H1 (cell line): ENCODE measurements around the gene PLEKHM3. TPM values are rescaled to one million over a fixed set of nuclear protein-coding genes. Genes with fewer than 3 reads are reported as not detected.

Experiments used
- CTCF ChIA-PET: fragments of 300-600 bp; sonication (Branson Sonifier 250); formaldehyde crosslinking; loops from one replicate; lab custom pipeline; 2021; ENCODE audit not compliant: partially characterized antibody; lab: Charles Lee
- POLR2A ChIA-PET: fragments of 300-600 bp; sonication (Branson Sonifier 250); formaldehyde crosslinking; loops from one replicate; lab custom pipeline; 2021; ENCODE audit warnings: inconsistent platforms; ENCODE audit not compliant: partially characterized antibody; lab: Charles Lee
- DNase-seq, 2 experiments: peaks; one replicate each; pipeline versions ENCODE4 v3.0.0 to v3.0.0-alpha.2; 2010 to 2022; ENCODE audit warnings: low spot score in 2 of 2, low read depth in 1 of 2, mixed read lengths in 1 of 2
- FAIRE-seq: peaks from 2 replicates; lab custom pipeline; 2011; peaks lifted over from hg19 to GRCh38; lab: Jason Lieb, UNC
- H2AFZ ChIP-seq: 2 replicates; pipeline ENCODE4 v1.8.1; 2012; ENCODE audit warnings: low read length, inconsistent platforms
- H2AK5ac ChIP-seq: 2 replicates; pipeline ENCODE4 v1.6.1; 2013; ENCODE audit warnings: low read depth, low read length
- H2BK120ac ChIP-seq: replicated peaks from 2 replicates; pipeline ENCODE3; 2013; ENCODE audit warnings: low read depth, low read length, inconsistent platforms
- H2BK12ac ChIP-seq: 2 replicates; pipeline ENCODE4 v1.6.1; 2013; ENCODE audit warnings: low read depth, low read length
- H2BK15ac ChIP-seq: 2 replicates; pipeline ENCODE4 v1.6.1; 2013; ENCODE audit warnings: low read length
- H2BK20ac ChIP-seq: 2 replicates; pipeline ENCODE4 v1.6.1; 2013; ENCODE audit warnings: low read length
- H2BK5ac ChIP-seq: 2 replicates; pipeline ENCODE4 v1.6.1; 2013; ENCODE audit warnings: low read depth, low read length
- H3K14ac ChIP-seq: 2 replicates; pipeline ENCODE4 v1.6.1; 2013; ENCODE audit warnings: inconsistent platforms; ENCODE audit not compliant: insufficient read length
- H3K18ac ChIP-seq: 2 replicates; pipeline ENCODE4 v1.6.1; 2013; ENCODE audit warnings: low read length; ENCODE audit errors: extremely low read depth
- H3K23ac ChIP-seq: 2 replicates; pipeline ENCODE4 v1.6.1; 2013; ENCODE audit warnings: inconsistent platforms; ENCODE audit not compliant: insufficient read length
- H3K23me2 ChIP-seq: 2 replicates; pipeline ENCODE4 v1.6.1; 2013; ENCODE audit warnings: low read depth, low read length
- H3K27ac ChIP-seq: 2 replicates; pipeline ENCODE4 v1.6.1; 2011; ENCODE audit warnings: low read depth, low read length, inconsistent platforms
- H3K27me3 ChIP-seq, 4 experiments: replicated peaks in 1 of 4; 1 replicate in 1 of 4; 2 replicates in 3 of 4; pipeline versions ENCODE4 v1.6.1 to v1.8.1; 2011 to 2013; ENCODE audit warnings: low read length in 3 of 4, mild to moderate bottlenecking in 3 of 4, inconsistent platforms in 2 of 4, mixed read lengths in 2 of 4, moderate library complexity in 1 of 4; ENCODE audit not compliant: control insufficient read depth in 3 of 4, insufficient read depth in 3 of 4; ENCODE audit errors: extremely low read depth in 1 of 4
- H3K36me3 ChIP-seq, 4 experiments: 2 replicates each; pipeline versions ENCODE4 v1.6.1 to v1.8.1; 2011 to 2013; ENCODE audit warnings: mild to moderate bottlenecking in 4 of 4, low read length in 3 of 4, moderate library complexity in 2 of 4, control low read depth in 1 of 4, inconsistent platforms in 1 of 4; ENCODE audit not compliant: insufficient read depth in 4 of 4, control insufficient read depth in 2 of 4
- H3K4ac ChIP-seq: replicated peaks from 2 replicates; pipeline ENCODE3; 2013; ENCODE audit warnings: low read length, low read depth, mixed read lengths, inconsistent platforms; ENCODE audit not compliant: insufficient read length
- H3K4me1 ChIP-seq, 4 experiments: replicated peaks in 1 of 4; 1 replicate in 1 of 4; 2 replicates in 3 of 4; pipeline versions ENCODE4 v1.6.1 to v1.8.1; 2011 to 2013; ENCODE audit warnings: low read length in 3 of 4, inconsistent platforms in 2 of 4, mixed read lengths in 1 of 4; ENCODE audit not compliant: insufficient read depth in 4 of 4, control insufficient read depth in 3 of 4
- H3K4me2 ChIP-seq, 2 experiments: 2 replicates each; pipeline versions ENCODE4 v1.6.1 to v1.8.1; 2011 to 2013; ENCODE audit warnings: low read depth in 2 of 2, low read length in 2 of 2, control low read depth in 1 of 2, inconsistent platforms in 1 of 2, mild to moderate bottlenecking in 1 of 2; ENCODE audit not compliant: insufficient read depth in 1 of 2
- H3K4me3 ChIP-seq, 4 experiments: fragments of 200-600, 300-600 bp in 1 of 4; sonication (generic), shearing (Covaris generic), sonication (Bioruptor Twin) in 1 of 4; 2 replicates each; pipeline versions ENCODE4 v1.5.1 to v1.8.1; 2011 to 2016; ENCODE audit warnings: low read length in 4 of 4, low read depth in 3 of 4, control low read depth in 2 of 4, inconsistent platforms in 2 of 4, mild to moderate bottlenecking in 2 of 4, mixed read lengths in 1 of 4, moderate library complexity in 1 of 4; ENCODE audit not compliant: insufficient read depth in 2 of 4; ENCODE audit errors: extremely low read depth in 1 of 4
- H3K56ac ChIP-seq: replicated peaks from 2 replicates; pipeline ENCODE3; 2013; ENCODE audit warnings: low read depth, mild to moderate bottlenecking, mixed read lengths, low read length, inconsistent platforms; ENCODE audit not compliant: insufficient read length
- H3K79me1 ChIP-seq: 2 replicates; pipeline ENCODE4 v1.6.1; 2013; ENCODE audit warnings: low read depth, low read length, control low read depth
- H3K79me2 ChIP-seq, 2 experiments: 2 replicates each; pipeline versions ENCODE4 v1.6.1 to v1.8.1; 2012 to 2013; ENCODE audit warnings: low read length in 2 of 2, mild to moderate bottlenecking in 2 of 2, inconsistent platforms in 1 of 2; ENCODE audit not compliant: insufficient read depth in 2 of 2, control insufficient read depth in 1 of 2
- H3K9ac ChIP-seq, 4 experiments: replicated peaks in 1 of 4; 1 replicate in 1 of 4; 2 replicates in 3 of 4; pipeline versions ENCODE4 v1.6.1 to v1.8.1; 2011 to 2013; ENCODE audit warnings: low read depth in 3 of 4, low read length in 3 of 4, control low read depth in 2 of 4, mild to moderate bottlenecking in 2 of 4, moderate library complexity in 2 of 4, inconsistent platforms in 1 of 4; ENCODE audit errors: extremely low read depth in 1 of 4
- H3K9me3 ChIP-seq, 2 experiments: 2 replicates each; pipeline versions ENCODE4 v1.6.1 to v1.8.1; 2012 to 2013; ENCODE audit warnings: mild to moderate bottlenecking in 2 of 2, moderate library complexity in 2 of 2, control low read depth in 1 of 2, inconsistent platforms in 1 of 2, low read depth in 1 of 2, low read length in 1 of 2, mixed read lengths in 1 of 2; ENCODE audit not compliant: insufficient read depth in 2 of 2
- H4K20me1 ChIP-seq, 2 experiments: replicated peaks in 1 of 2; 2 replicates each; pipeline versions ENCODE3 to v1.8.1; 2011 to 2013; ENCODE audit warnings: inconsistent platforms in 2 of 2, low read length in 2 of 2, mild to moderate bottlenecking in 1 of 2; ENCODE audit not compliant: insufficient read depth in 2 of 2, control insufficient read depth in 1 of 2
- H4K5ac ChIP-seq: 2 replicates; pipeline ENCODE4 v1.6.1; 2013; ENCODE audit warnings: low read length, low read depth, mixed read lengths, inconsistent platforms; ENCODE audit not compliant: insufficient read length
- H4K8ac ChIP-seq: 2 replicates; pipeline ENCODE4 v1.8.0; 2013; ENCODE audit warnings: mild to moderate bottlenecking, moderate library complexity, low read length, inconsistent platforms; ENCODE audit not compliant: insufficient read depth; ENCODE audit errors: extremely low read depth
- H4K91ac ChIP-seq: replicated peaks from 2 replicates; pipeline ENCODE3; 2013; ENCODE audit warnings: low read length, mixed read lengths, inconsistent platforms; ENCODE audit not compliant: insufficient read length
- ASH2L ChIP-seq: fragments of 200-600, 300-600 bp; sonication (generic); IDR thresholded peaks from one replicate; pipeline ENCODE4 v1.7.1; 2017; ENCODE audit warnings: low read length
- CBX8 ChIP-seq: fragments of 300-800, 300-1000 bp; sonication (generic); IDR thresholded peaks from 2 replicates; pipeline ENCODE4 v1.7.1; 2016; ENCODE audit warnings: low read depth, low read length, borderline replicate concordance
- HDAC2 ChIP-seq, 2 experiments: fragments of 300-600 bp in 1 of 2; sonication (generic) in 1 of 2; IDR thresholded peaks; 2 replicates each; pipeline ENCODE4 v1.6.1; 2011 to 2012; ENCODE audit warnings: low read depth in 2 of 2, low read length in 2 of 2, mild to moderate bottlenecking in 2 of 2, moderate library complexity in 2 of 2, borderline replicate concordance in 1 of 2, inconsistent platforms in 1 of 2
- MAFK ChIP-seq: IDR thresholded peaks from 2 replicates; pipeline ENCODE4 v1.6.1; 2012; ENCODE audit warnings: low read depth, mild to moderate bottlenecking, improper control_type of control experiment, low read length
- POU5F1 ChIP-seq: IDR thresholded peaks from 2 replicates; pipeline ENCODE4 v1.6.1; 2011; ENCODE audit warnings: low read depth, mild to moderate bottlenecking, low read length, moderate library complexity
- RAD21 ChIP-seq, 2 experiments: IDR thresholded peaks in 1 of 2; conservative IDR thresholded peaks in 1 of 2; 2 replicates each; pipeline ENCODE4 v1.6.1; 2011; ENCODE audit warnings: low read depth in 2 of 2, low read length in 2 of 2, improper control_type of control experiment in 1 of 2, inconsistent platforms in 1 of 2, mild to moderate bottlenecking in 1 of 2, moderate library complexity in 1 of 2
- RNF2 ChIP-seq: fragments of 200-900, 300-1000 bp; sonication (generic); IDR thresholded peaks from 2 replicates; pipeline ENCODE4 v1.7.1; 2016; ENCODE audit warnings: borderline replicate concordance, low read depth, mild to moderate bottlenecking, antibody characterized with exemption, low read length; ENCODE audit not compliant: poor library complexity, severe bottlenecking; ENCODE audit errors: missing control alignments
- SIN3A ChIP-seq, 2 experiments: IDR thresholded peaks in 1 of 2; conservative IDR thresholded peaks in 1 of 2; 2 replicates each; pipeline ENCODE4 v1.6.1; 2011 to 2012; ENCODE audit warnings: low read length in 2 of 2, improper control_type of control experiment in 1 of 2, low read depth in 1 of 2, mild to moderate bottlenecking in 1 of 2
- SIRT6 ChIP-seq: IDR thresholded peaks from one replicate; pipeline ENCODE4 v1.7.1; 2012; ENCODE audit warnings: low read length, inconsistent platforms
- SP1 ChIP-seq: IDR thresholded peaks from 2 replicates; pipeline ENCODE4 v1.6.1; 2011; ENCODE audit warnings: low read depth, low read length
- WGBS, 2 experiments: shearing (Covaris generic) in 1 of 2; methylation state at CpG; one replicate each; pipeline versions ENCODE4 v1.1.6 to v1.1.7; 2013 to 2015; ENCODE audit warnings: low lambda C conversion rate in 2 of 2, mixed read lengths in 2 of 2, inconsistent platforms in 1 of 2, low coverage in 1 of 2, missing lambda C conversion rate in 1 of 2; ENCODE audit not compliant: insufficient replicate concordance in 2 of 2, insufficient coverage in 1 of 2, insufficient read length in 1 of 2; ENCODE audit errors: extremely low coverage in 1 of 2, missing lambda C conversion rate in 1 of 2; 5-methylcytosine and 5-hydroxymethylcytosine counted together
- polyA plus RNA-seq, 7 experiments: library from polyadenylated mRNA; depleted of rRNA in 3 of 7; stranded (reverse) in 5 of 7; unstranded in 2 of 7; fragments of >200 nt in 5 of 7; fragments of 200-250 nt in 2 of 7; gene quantifications; 1 replicate in 5 of 7; 2 replicates in 1 of 7; 4 replicates in 1 of 7; pipeline versions ENCODE4 v1.2.1 to v1.2.3, GENCODE V29; 2011 to 2013; ENCODE audit warnings: missing spikeins in 2 of 7, mixed read lengths in 2 of 7
- total RNA-seq: library from RNA; stranded (reverse); fragmentation: NEBNext Ultra II Directional; extraction: Animal tissue kit (Norgen Biotek cat#: 25700); gene quantifications from 2 replicates; pipeline ENCODE4 v1.2.1, GENCODE V29; 2021

Gene PLEKHM3
- total and polyA plus RNA-seq, 2 of the 8 experiments (the other 6 are each of a cell fraction or from before 2014, with no cell fraction given), result 2.3 to 5.8 TPM

- Histone ChIP-seq H3K79me2 (no peaks in the 10 kb centered on the region), H2BK120ac (no peak overlapping the region), H3K14ac (no peak overlapping the region), H3K36me3 (no peaks in the 10 kb centered on the region), H3K56ac (no peak overlapping the region), H3K4me2 (peak overlapping the region; percentile 57 to 72), H3K4me1 (peaks cover 8 to 44% (median 15%) of the 10 kb centered on the region in 4 experiments; a peak in 6 of 7 replicates), H2AFZ (no peak overlapping the region), H3K27me3 (no peaks in the 10 kb centered on the region), H3K27ac (peak overlapping the region; percentile 63; the same call in 1 of the 2 replicates), H4K5ac (peak overlapping the region; percentile 94), H4K8ac (no peak overlapping the region), H3K79me1 (no peaks in the 10 kb centered on the region), H2BK20ac (no peak overlapping the region), H2BK5ac (peak overlapping the region; percentile 7; the same call in 1 of the 2 replicates), H3K4me3 (peak overlapping the region in 2 of 4 experiments; percentile 7 to 41; a peak in 4 of 8 replicates), H2BK12ac (no peak overlapping the region), H3K23me2 (no peaks in the 10 kb centered on the region), H2BK15ac (no peak overlapping the region), H4K20me1 (no peaks in the 10 kb centered on the region), H3K4ac (no peak overlapping the region), H3K23ac (no peak overlapping the region), H3K9me3 (no peaks in the 10 kb centered on the region), H3K18ac (peak overlapping the region; percentile 63; the same call in 1 of the 2 replicates), H4K91ac (no peak overlapping the region), H2AK5ac (no peak overlapping the region), H3K9ac (peak overlapping the region in 2 of 4 experiments; percentile 17 to 26; a peak in 3 of 7 replicates)
- ChIA-PET POLR2A (interaction anchor here (0.6 to 2.2 kb wide), 9 partner anchors 55 to 217 kb away, joined by 3 to 12 read pairs (median 3); partner anchors contain the start of gene PLEKHM3), CTCF (interaction anchor here (0.6 to 9.7 kb wide), 22 partner anchors 10 to 222 kb away, joined by 3 to 95 read pairs (median 4); partner anchors contain the start of gene FZD5)
- FAIRE-seq, result peak; percentile 98
- WGBS, 2 experiments, result 0% methylated on average over 3 of the region's 3 CpGs; no CpG with 5 or more reads in 1 of the 2 experiments
- DNase-seq, result peak in 1 of 2 experiments; percentile 64
- TF ChIP-seq MAFK (no peak), SIN3A (conservative IDR thresholded peaks at IDR 0.05 in 1 of 2, IDR thresholded peaks at IDR 0.05 in 1 of 2; ENCODE audit: low read depth in 1 of 2, low read length in 2 of 2) (peak in 1 of 2 experiments; percentile 55; a peak in 1 of 4 replicates), RNF2 (no peak), POU5F1 (no peak), SP1 (0 out of 2 replicates have a peak, but pooled peaks have one; percentile 22), ASH2L (peak; percentile 77), SIRT6 (no peak), RAD21 (IDR thresholded peaks at IDR 0.05 in 1 of 2, conservative IDR thresholded peaks at IDR 0.05 in 1 of 2; ENCODE audit: low read depth in 2 of 2, low read length in 2 of 2) (peak in 1 of 2 experiments; percentile 0; a peak in 1 of 4 replicates), CBX8 (no peak), HDAC2 (IDR thresholded peaks at IDR 0.05; ENCODE audit: borderline replicate concordance in 1 of 2, low read depth in 2 of 2, low read length in 2 of 2) (peak; percentile 84 to 92; a peak in 3 of 4 replicates)
These were observed 55.0 kb downstream of the PLEKHM3 start for GRCh38 chr2:207970147-207970825.
